Measurements from ENCODE around the gene NDUFA7.

- no peak for TF ChIP-seq GATA3 (IDR thresholded peaks at IDR 0.05; ENCODE audit: low read depth, low read length)
- no peak for TF ChIP-seq GATA2 (IDR thresholded peaks at IDR 0.05; ENCODE audit: low read depth, low read length)
Observed at GRCh38 chr19:8367327-8368001, 46.3 kb upstream of the NDUFA7 start.
